ENCODE measurements around the gene LRP1B.

The LRP1B gene

GRCh38 chr2:141498561-141498960 lies 632.3 kb downstream of the LRP1B start:
- no peak for DNase-seq

- DNase-seq: no peak
These were observed 633.5 kb downstream of the LRP1B start for GRCh38 chr2:141497272-141497671.

- DNase-seq: no peak
These were observed 634.0 kb downstream of the LRP1B start for GRCh38 chr2:141496810-141497209.

- DNase-seq: no peak
These were observed 636.9 kb downstream of the LRP1B start for GRCh38 chr2:141493936-141494335.

- DNase-seq: no peak
These were observed 638.0 kb downstream of the LRP1B start for GRCh38 chr2:141492816-141493215.

GRCh38 chr2:141490886-141491285 lies 639.9 kb downstream of the LRP1B start:
- no peak for DNase-seq

- no peak for DNase-seq
These were observed 648.1 kb downstream of the LRP1B start for GRCh38 chr2:141482697-141483096.

GRCh38 chr2:141475801-141476200 lies 655.0 kb downstream of the LRP1B start:
- no peak for DNase-seq

GRCh38 chr2:141468761-141469160 lies 662.1 kb downstream of the LRP1B start:
- no peak for DNase-seq

- DNase-seq: no peak
These were observed 663.5 kb downstream of the LRP1B start for GRCh38 chr2:141467331-141467730.

- no peak for DNase-seq
These were observed 665.8 kb downstream of the LRP1B start for GRCh38 chr2:141464995-141465394.

- DNase-seq: no peak
These were observed 672.5 kb downstream of the LRP1B start for GRCh38 chr2:141458351-141458750.

GRCh38 chr2:141455877-141456276 lies 674.9 kb downstream of the LRP1B start:
- DNase-seq: no peak

GRCh38 chr2:141455211-141455826 lies 675.5 kb downstream of the LRP1B start:
- DNase-seq: no peak

GRCh38 chr2:141440072-141440635 lies 690.7 kb downstream of the LRP1B start:
- no peak for DNase-seq

GRCh38 chr2:141439524-141439923 lies 691.3 kb downstream of the LRP1B start:
- no peak for DNase-seq

- DNase-seq: no peak
These were observed 692.3 kb downstream of the LRP1B start for GRCh38 chr2:141438536-141438935.

- DNase-seq: no peak
These were observed 693.3 kb downstream of the LRP1B start for GRCh38 chr2:141437521-141437920.

GRCh38 chr2:141423124-141423523 lies 707.7 kb downstream of the LRP1B start:
- DNase-seq: no peak

GRCh38 chr2:141417246-141417797 lies 713.5 kb downstream of the LRP1B start:
- DNase-seq: no peak

GRCh38 chr2:141411419-141411818 lies 719.4 kb downstream of the LRP1B start:
- no peak for DNase-seq

- DNase-seq: peak; percentile 17
These were observed 731.5 kb downstream of the LRP1B start for GRCh38 chr2:141399270-141399669.

GRCh38 chr2:141393214-141393545 lies 737.6 kb downstream of the LRP1B start:
- no peak for DNase-seq

- no peak for DNase-seq
These were observed 738.2 kb downstream of the LRP1B start for GRCh38 chr2:141392517-141393213.
